HEK293 (cell line): ENCODE data around the gene CNTN4.

Experiments
- CTCF ChIA-PET: fragments of 350-600 bp; formaldehyde crosslinking; extraction: SDS; loops from one replicate; lab custom pipeline; 2021; ENCODE audit warnings: antibody characterized with exemption; lab: Yijun Ruan, JAX
- POLR2A ChIA-PET: fragments of 300-600 bp; formaldehyde crosslinking; extraction: SDS; loops from one replicate; lab custom pipeline; 2020; ENCODE audit warnings: antibody characterized with exemption, inconsistent platforms; lab: Yijun Ruan, JAX
- H3K27ac ChIP-seq: fragments of 200-500 bp; sonication (Bioruptor generic); 2 replicates; pipeline ENCODE4 v1.5.1; 2014; ENCODE audit warnings: low read depth, low read length, control low read depth, inconsistent platforms; ENCODE audit errors: extremely low read depth
- H3K36me3 ChIP-seq, 2 experiments: fragments of 200-500 bp in 1 of 2; sonication (Bioruptor generic) in 1 of 2; 1 replicate in 1 of 2; 2 replicates in 1 of 2; pipeline ENCODE4 v1.5.1; 2014 to 2017; ENCODE audit warnings: inconsistent platforms in 2 of 2, low read length in 2 of 2; ENCODE audit not compliant: control insufficient read depth in 2 of 2, insufficient read depth in 1 of 2
- H3K4me1 ChIP-seq: fragments of 200-500 bp; sonication (Bioruptor generic); 2 replicates; pipeline ENCODE4 v1.5.1; 2014; ENCODE audit warnings: mild to moderate bottlenecking, low read length, inconsistent platforms; ENCODE audit not compliant: control insufficient read depth, insufficient read depth
- H3K4me3 ChIP-seq: 2 replicates; pipeline ENCODE4 v1.5.1; 2011; ENCODE audit warnings: low read depth, mild to moderate bottlenecking, control low read depth, low read length, moderate library complexity
- H3K9me3 ChIP-seq: fragments of 200-500 bp; sonication (Bioruptor generic); 2 replicates; pipeline ENCODE4 v1.5.1; 2014; ENCODE audit warnings: low read depth, low read length, inconsistent platforms; ENCODE audit not compliant: control insufficient read depth, insufficient read depth
- RBAK ChIP-seq: fragments of 450-650 bp; formaldehyde crosslinking; IDR thresholded peaks from 2 replicates; pipeline ENCODE4 v1.5.1; 2016; ENCODE audit warnings: missing biosample characterization, missing genetic modification characterization
- REST ChIP-seq: fragments of 450-650 bp; formaldehyde crosslinking; IDR thresholded peaks from 2 replicates; pipeline ENCODE4 v1.5.1; 2016; ENCODE audit warnings: missing biosample characterization, missing genetic modification characterization
- TCF7L2 ChIP-seq: IDR thresholded peaks from 2 replicates; pipeline ENCODE4 v1.6.1; 2011; ENCODE audit warnings: low read depth, mild to moderate bottlenecking, inconsistent platforms, low read length, moderate library complexity, borderline replicate concordance
- WT1 ChIP-seq: fragments of 450-650 bp; formaldehyde crosslinking; IDR thresholded peaks from 2 replicates; pipeline ENCODE4 v1.5.1; 2016; ENCODE audit warnings: missing biosample characterization, missing genetic modification characterization
- ZBTB49 ChIP-seq: fragments of 450-650 bp; formaldehyde crosslinking; IDR thresholded peaks from 2 replicates; pipeline ENCODE4 v1.5.1; 2016; ENCODE audit warnings: missing biosample characterization, missing genetic modification characterization, low read depth
- ZNF132 ChIP-seq: fragments of 450-650 bp; formaldehyde crosslinking; IDR thresholded peaks from 2 replicates; pipeline ENCODE4 v1.5.1; 2017; ENCODE audit warnings: missing biosample characterization, missing genetic modification characterization, borderline replicate concordance
- ZNF184 ChIP-seq: fragments of 450-650 bp; IDR thresholded peaks from 2 replicates; pipeline ENCODE4 v1.5.1; 2018; ENCODE audit warnings: missing biosample characterization, mild to moderate bottlenecking, missing genetic modification characterization
- ZNF350 ChIP-seq: fragments of 450-650 bp; formaldehyde crosslinking; IDR thresholded peaks from 2 replicates; pipeline ENCODE4 v1.5.0; 2017; ENCODE audit warnings: missing biosample characterization, mild to moderate bottlenecking, missing genetic modification characterization
- ZNF391 ChIP-seq: fragments of 450-650 bp; formaldehyde crosslinking; IDR thresholded peaks from 2 replicates; pipeline ENCODE4 v1.5.1; 2016; ENCODE audit warnings: low read depth, missing biosample characterization, missing genetic modification characterization, borderline replicate concordance
- ZNF488 ChIP-seq: fragments of 450-650 bp; formaldehyde crosslinking; IDR thresholded peaks from 2 replicates; pipeline ENCODE4 v1.5.1; 2016; ENCODE audit warnings: missing biosample characterization, missing genetic modification characterization
- ZNF521 ChIP-seq: fragments of 450-650 bp; formaldehyde crosslinking; IDR thresholded peaks from 2 replicates; pipeline ENCODE4 v1.5.1; 2017; ENCODE audit warnings: missing biosample characterization, mild to moderate bottlenecking, missing genetic modification characterization
- ZNF660 ChIP-seq: fragments of 450-650 bp; IDR thresholded peaks from 2 replicates; pipeline ENCODE4 v1.5.1; 2018; ENCODE audit warnings: missing biosample characterization, mild to moderate bottlenecking, missing genetic modification characterization
- ZNF776 ChIP-seq: fragments of 450-650 bp; formaldehyde crosslinking; IDR thresholded peaks from 2 replicates; pipeline ENCODE4 v1.5.0; 2017; ENCODE audit warnings: missing biosample characterization, missing genetic modification characterization, borderline replicate concordance
- ZNF777 ChIP-seq: fragments of 450-650 bp; formaldehyde crosslinking; IDR thresholded peaks from 2 replicates; pipeline ENCODE4 v1.5.1; 2017; ENCODE audit warnings: missing biosample characterization, missing genetic modification characterization, borderline replicate concordance
- ZNF791 ChIP-seq: fragments of 450-650 bp; formaldehyde crosslinking; IDR thresholded peaks from 2 replicates; pipeline ENCODE4 v1.5.1; 2016; ENCODE audit warnings: missing biosample characterization, missing genetic modification characterization
- TF ChIP-seq, protein P1 (sequence below): fragments of 450-650 bp; formaldehyde crosslinking; IDR thresholded peaks from 2 replicates; pipeline ENCODE4; 2016; ENCODE audit warnings: missing biosample characterization, missing genetic modification characterization
- TF ChIP-seq, protein P2 (sequence below): fragments of 450-650 bp; formaldehyde crosslinking; IDR thresholded peaks from 2 replicates; pipeline ENCODE4 v1.5.1; 2016; ENCODE audit warnings: missing biosample characterization, missing genetic modification characterization
- TF ChIP-seq, protein P3 (sequence below): fragments of 450-650 bp; formaldehyde crosslinking; IDR thresholded peaks from 2 replicates; pipeline ENCODE4 v1.5.1; 2016; ENCODE audit warnings: missing biosample characterization, missing genetic modification characterization

Gene CNTN4

DNA sequence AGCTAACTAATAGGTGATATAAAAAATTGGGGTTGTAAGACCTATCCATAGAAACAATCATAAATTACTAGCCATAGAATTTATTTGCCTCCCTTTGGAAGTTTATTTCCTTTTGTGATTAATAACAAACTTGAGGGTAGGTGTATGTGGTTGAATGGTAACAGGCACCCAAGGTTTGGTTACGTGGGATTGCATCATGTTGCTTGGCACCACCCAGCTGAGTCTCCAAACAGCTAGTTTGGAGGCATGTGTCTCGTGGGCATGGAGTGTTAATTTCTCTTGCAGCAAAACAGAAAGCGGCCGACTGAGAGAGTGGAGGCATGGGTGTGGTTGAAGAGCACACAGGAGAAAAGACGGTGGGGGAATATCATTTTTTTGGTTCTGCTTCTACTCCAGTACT is 441.4 kb downstream of the CNTN4 start:
- TF ChIP-seq ZBTB49 (tag by site-specific recombination) = no peak
- ChIA-PET CTCF (no interaction called here), POLR2A (no interaction called here)
- H3K36me3 ChIP-seq = no peaks in the 10 kb centered on the region
- H3K4me1 ChIP-seq = no peaks in the 10 kb centered on the region
- H3K4me3 ChIP-seq = no peak overlapping the region
- H3K27ac ChIP-seq = no peak overlapping the region
- no peaks in the 10 kb centered on the region for H3K9me3 ChIP-seq

GRCh38 chr3:2543247-2543646 is 444.6 kb downstream of the CNTN4 start:
- Histone ChIP-seq H3K36me3 (no peaks in the 10 kb centered on the region), H3K4me3 (no peak overlapping the region), H3K27ac (no peak overlapping the region)
- POLR2A ChIA-PET = no interaction called here
- no peak for TF ChIP-seq ZNF791 (tag by site-specific recombination)
- no peak for TF ChIP-seq ZNF521 (tag by site-specific recombination)
- TF ChIP-seq, protein P1, sequence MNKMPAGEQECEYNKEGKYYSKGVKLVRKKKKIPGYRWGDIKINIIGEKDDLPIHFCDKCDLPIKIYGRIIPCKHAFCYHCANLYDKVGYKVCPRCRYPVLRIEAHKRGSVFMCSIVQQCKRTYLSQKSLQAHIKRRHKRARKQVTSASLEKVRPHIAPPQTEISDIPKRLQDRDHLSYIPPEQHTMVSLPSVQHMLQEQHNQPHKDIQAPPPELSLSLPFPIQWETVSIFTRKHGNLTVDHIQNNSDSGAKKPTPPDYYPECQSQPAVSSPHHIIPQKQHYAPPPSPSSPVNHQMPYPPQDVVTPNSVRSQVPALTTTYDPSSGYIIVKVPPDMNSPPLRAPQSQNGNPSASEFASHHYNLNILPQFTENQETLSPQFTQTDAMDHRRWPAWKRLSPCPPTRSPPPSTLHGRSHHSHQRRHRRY = no peak
- TF ChIP-seq, protein P2, sequence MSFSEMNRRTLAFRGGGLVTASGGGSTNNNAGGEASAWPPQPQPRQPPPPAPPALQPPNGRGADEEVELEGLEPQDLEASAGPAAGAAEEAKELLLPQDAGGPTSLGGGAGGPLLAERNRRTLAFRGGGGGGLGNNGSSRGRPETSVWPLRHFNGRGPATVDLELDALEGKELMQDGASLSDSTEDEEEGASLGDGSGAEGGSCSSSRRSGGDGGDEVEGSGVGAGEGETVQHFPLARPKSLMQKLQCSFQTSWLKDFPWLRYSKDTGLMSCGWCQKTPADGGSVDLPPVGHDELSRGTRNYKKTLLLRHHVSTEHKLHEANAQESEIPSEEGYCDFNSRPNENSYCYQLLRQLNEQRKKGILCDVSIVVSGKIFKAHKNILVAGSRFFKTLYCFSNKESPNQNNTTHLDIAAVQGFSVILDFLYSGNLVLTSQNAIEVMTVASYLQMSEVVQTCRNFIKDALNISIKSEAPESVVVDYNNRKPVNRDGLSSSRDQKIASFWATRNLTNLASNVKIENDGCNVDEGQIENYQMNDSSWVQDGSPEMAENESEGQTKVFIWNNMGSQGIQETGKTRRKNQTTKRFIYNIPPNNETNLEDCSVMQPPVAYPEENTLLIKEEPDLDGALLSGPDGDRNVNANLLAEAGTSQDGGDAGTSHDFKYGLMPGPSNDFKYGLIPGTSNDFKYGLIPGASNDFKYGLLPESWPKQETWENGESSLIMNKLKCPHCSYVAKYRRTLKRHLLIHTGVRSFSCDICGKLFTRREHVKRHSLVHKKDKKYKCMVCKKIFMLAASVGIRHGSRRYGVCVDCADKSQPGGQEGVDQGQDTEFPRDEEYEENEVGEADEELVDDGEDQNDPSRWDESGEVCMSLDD (tag by site-specific recombination) = no peak
- no peak for TF ChIP-seq ZNF776 (tag by site-specific recombination)
- no peak for TF ChIP-seq ZNF660 (tag by site-specific recombination)
- no peak for TF ChIP-seq RBAK
- TF ChIP-seq, all 188 proteins: peak for 0
- CTCF ChIA-PET = interaction anchor here (1.3 kb wide), 1 partner anchor 379 kb away, joined by 3 read pairs; no protein-coding TSS in a partner anchor
- Histone ChIP-seq H3K9me3 (no peaks in the 10 kb centered on the region), H3K4me1 (no peaks in the 10 kb centered on the region)

GRCh38 chr3:2544212-2544611 is 445.5 kb downstream of the CNTN4 start:
- Histone ChIP-seq H3K4me1 (no peaks in the 10 kb centered on the region), H3K9me3 (no peaks in the 10 kb centered on the region), H3K36me3 (no peaks in the 10 kb centered on the region), H3K4me3 (no peak overlapping the region), H3K27ac (no peak overlapping the region)
- ChIA-PET POLR2A (no interaction called here), CTCF (interaction anchor here (1.3 kb wide), 1 partner anchor 378 kb away, joined by 3 read pairs; no protein-coding TSS in a partner anchor)
- TF ChIP-seq TCF7L2 (no peak), ZNF132 (no peak), ZNF350 (tag by site-specific recombination) (no peak), ZNF521 (tag by site-specific recombination) (no peak), ZNF184 (no peak), ZNF391 (tag by site-specific recombination) (no peak), ZNF488 (tag by site-specific recombination) (no peak), REST (tag by site-specific recombination) (no peak), ZNF777 (no peak), ZNF791 (tag by site-specific recombination) (no peak), WT1 (no peak)
- TF ChIP-seq, protein P3, sequence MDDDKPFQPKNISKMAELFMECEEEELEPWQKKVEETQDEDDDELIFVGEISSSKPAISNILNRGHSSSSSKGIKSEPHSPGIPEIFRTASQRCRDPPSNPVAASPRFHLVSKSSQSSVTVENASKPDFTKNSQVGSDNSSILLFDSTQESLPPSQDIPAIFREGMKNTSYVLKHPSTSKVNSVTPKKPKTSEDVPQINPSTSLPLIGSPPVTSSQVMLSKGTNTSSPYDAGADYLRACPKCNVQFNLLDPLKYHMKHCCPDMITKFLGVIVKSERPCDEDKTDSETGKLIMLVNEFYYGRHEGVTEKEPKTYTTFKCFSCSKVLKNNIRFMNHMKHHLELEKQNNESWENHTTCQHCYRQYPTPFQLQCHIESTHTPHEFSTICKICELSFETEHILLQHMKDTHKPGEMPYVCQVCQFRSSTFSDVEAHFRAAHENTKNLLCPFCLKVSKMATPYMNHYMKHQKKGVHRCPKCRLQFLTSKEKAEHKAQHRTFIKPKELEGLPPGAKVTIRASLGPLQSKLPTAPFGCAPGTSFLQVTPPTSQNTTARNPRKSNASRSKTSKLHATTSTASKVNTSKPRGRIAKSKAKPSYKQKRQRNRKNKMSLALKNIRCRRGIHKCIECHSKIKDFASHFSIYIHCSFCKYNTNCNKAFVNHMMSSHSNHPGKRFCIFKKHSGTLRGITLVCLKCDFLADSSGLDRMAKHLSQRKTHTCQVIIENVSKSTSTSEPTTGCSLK (tag by site-specific recombination) = no peak
